Activated T-helper 2 cell treated with anti-CD3 and anti-CD28 coated beads, Interferon-gamma antibody, Interleukin-2, Interleukin-4, amounts not matched to agents 10 μg/mL and 5 μg/mL and 100 μg/mL, durations not matched to agents 14 hours and 24 hours and 36 hours (primary cell): ENCODE measurements around the gene CFAP43. TPM values are rescaled to one million over a fixed set of nuclear protein-coding genes. Genes with fewer than 3 reads are reported as not detected.

Source experiments
- DNase-seq: peaks from one replicate; pipeline ENCODE4 v3.0.0; 2021; ENCODE audit warnings: low spot score
- H3K27ac Mint-ChIP-seq: one replicate; pipeline ENCODE4 v1.8.0; 2021; ENCODE audit warnings: mixed read lengths
- H3K27me3 Mint-ChIP-seq: one replicate; pipeline ENCODE4 v1.8.0; 2021; ENCODE audit warnings: low read depth, mixed read lengths
- H3K36me3 Mint-ChIP-seq: one replicate; pipeline ENCODE4 v1.8.0; 2021; ENCODE audit warnings: low read depth, mixed read lengths
- H3K4me1 Mint-ChIP-seq: one replicate; pipeline ENCODE4 v1.8.0; 2021; ENCODE audit warnings: low read depth, mixed read lengths
- H3K4me3 Mint-ChIP-seq: one replicate; pipeline ENCODE4 v1.8.0; 2021; ENCODE audit warnings: low read depth, mild to moderate bottlenecking, moderate library complexity, mixed read lengths
- H3K9me3 Mint-ChIP-seq: one replicate; pipeline ENCODE4 v1.8.0; 2021; ENCODE audit warnings: mixed read lengths
- intact Hi-C: fragments of 100-400 bp; cut with micrococcal nuclease; formaldehyde crosslinking; loops from one replicate; pipeline ENCODE4 v1.15.1; 2023
- total RNA-seq: library from RNA; stranded (reverse); gene quantifications from 2 replicates; pipeline ENCODE4 v1.2.3, GENCODE V29; 2022

The CFAP43 gene
- total RNA-seq, 1 donor from 2014 or later = 0.07 TPM

DNA sequence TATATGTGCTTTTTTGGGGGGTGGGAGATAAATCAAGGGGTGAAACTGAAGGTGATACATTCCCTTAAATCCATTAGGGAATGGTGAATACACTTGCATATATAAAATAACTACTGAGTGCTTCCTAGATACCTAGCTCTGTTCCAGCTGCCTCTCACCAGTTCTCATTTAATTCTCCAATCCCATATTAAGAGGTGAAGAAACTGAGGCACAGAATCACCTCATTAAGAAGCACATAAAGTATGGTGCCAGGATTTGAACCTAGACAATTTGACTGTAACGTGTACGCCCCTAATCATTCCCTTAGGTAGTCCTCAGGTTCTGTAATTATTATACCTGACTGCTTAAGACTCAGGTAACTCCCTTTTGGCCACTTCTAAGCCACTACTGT is 111.7 kb downstream of the CFAP43 start:
- DNase-seq = no peak
- H3K27ac Mint-ChIP-seq = peak overlapping the region; percentile 99
- intact Hi-C loops = loop anchor here (2.0 to 5.0 kb wide), 5 partner anchors 93 to 363 kb away; partner anchors contain the start of genes CFAP43, GSTO2 and ITPRIP
- no peaks in the 10 kb centered on the region for H3K9me3 Mint-ChIP-seq
- H3K36me3 Mint-ChIP-seq = peaks cover 16% of the 10 kb centered on the region
- H3K4me3 Mint-ChIP-seq = peak overlapping the region; percentile 90
- H3K27me3 Mint-ChIP-seq = peaks cover 12% of the 10 kb centered on the region
- peaks cover 41% of the 10 kb centered on the region for H3K4me1 Mint-ChIP-seq

DNA sequence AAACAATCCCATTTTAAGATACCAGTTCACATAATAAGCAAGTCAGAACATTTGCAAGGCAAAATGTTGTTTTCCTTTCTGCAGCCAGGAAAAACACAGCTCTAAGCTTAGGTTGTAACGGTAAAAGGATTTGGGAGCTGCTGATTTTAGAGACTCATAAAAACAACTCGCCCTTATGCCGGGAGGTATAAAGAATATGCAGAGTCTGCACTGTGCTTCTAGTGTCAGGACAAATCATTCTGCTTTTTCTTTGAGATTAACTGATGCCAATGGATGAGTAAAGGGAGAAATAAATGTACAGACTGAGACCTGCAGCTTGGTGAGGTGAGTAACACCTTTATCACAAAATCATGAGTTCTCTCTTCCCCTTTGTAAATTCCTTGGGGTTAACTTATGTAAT is 112.2 kb downstream of the CFAP43 start:
- no peak for DNase-seq
- Mint-ChIP-seq H3K27ac (no peak overlapping the region), H3K4me1 (peaks cover 41% of the 10 kb centered on the region), H3K4me3 (no peak overlapping the region), H3K36me3 (peaks cover 11% of the 10 kb centered on the region), H3K27me3 (peaks cover 16% of the 10 kb centered on the region), H3K9me3 (no peaks in the 10 kb centered on the region)
- intact Hi-C loops = loop anchor here (2.0 to 5.0 kb wide), 5 partner anchors 93 to 363 kb away; partner anchors contain the start of genes CFAP43, GSTO2 and ITPRIP

DNA sequence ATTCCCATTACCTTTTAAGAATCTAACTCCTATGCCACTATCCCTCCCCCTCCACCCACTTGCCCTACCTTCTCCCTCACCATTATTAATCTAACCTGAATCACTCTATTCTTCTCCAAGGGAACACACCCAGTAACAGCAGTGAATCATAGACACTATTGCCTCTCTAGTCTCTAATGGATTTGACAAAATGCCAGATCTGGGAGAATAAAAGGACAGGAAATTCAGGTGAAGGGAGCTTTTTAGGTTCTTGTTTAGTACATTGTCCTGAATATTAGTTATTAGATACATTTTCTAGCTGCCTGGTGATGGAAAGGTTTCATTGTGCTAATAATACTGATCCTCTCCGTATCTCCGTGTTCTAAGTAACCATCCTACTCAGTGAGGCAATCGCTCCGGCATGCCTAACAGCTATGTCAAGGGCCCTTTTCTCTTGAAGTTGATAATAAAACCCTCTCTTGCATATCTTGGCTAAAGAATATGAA is 114.3 kb downstream of the CFAP43 start:
- H3K27me3 Mint-ChIP-seq = peaks cover 16% of the 10 kb centered on the region
- intact Hi-C loops = no loop called here
- no peaks in the 10 kb centered on the region for H3K9me3 Mint-ChIP-seq
- no peak overlapping the region for H3K4me3 Mint-ChIP-seq
- peaks cover 36% of the 10 kb centered on the region for H3K4me1 Mint-ChIP-seq
- no peaks in the 10 kb centered on the region for H3K36me3 Mint-ChIP-seq
- no peak for DNase-seq
- H3K27ac Mint-ChIP-seq = no peak overlapping the region

DNA sequence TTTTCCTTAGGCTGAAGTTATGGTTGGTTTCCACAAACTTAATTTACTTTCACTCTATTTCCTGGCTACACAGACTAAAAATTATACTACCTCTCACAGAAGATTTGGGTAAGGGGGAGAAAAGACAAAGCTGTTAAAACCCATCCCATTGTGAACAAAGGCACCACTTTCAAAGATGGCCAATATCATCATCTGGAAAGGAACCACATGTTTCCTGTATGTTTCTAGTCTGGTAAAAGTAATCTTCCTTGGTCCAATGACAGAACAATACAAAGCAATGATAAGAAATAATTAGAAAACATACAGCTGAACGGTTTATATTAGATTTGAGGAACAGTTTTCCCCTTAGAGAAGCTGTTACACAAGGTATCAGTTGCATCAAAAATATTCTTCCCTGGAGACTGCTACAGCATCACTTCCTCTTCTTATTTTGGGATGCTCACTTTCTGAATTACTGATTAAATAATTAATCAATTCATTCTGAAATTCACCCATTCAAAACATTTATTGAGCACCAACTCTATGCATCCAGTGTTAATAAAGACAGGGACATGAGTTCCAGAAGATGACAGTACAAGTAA is 118.7 kb downstream of the CFAP43 start:
- H3K4me1 Mint-ChIP-seq = peaks cover 29% of the 10 kb centered on the region
- no peak overlapping the region for H3K27ac Mint-ChIP-seq

DNA sequence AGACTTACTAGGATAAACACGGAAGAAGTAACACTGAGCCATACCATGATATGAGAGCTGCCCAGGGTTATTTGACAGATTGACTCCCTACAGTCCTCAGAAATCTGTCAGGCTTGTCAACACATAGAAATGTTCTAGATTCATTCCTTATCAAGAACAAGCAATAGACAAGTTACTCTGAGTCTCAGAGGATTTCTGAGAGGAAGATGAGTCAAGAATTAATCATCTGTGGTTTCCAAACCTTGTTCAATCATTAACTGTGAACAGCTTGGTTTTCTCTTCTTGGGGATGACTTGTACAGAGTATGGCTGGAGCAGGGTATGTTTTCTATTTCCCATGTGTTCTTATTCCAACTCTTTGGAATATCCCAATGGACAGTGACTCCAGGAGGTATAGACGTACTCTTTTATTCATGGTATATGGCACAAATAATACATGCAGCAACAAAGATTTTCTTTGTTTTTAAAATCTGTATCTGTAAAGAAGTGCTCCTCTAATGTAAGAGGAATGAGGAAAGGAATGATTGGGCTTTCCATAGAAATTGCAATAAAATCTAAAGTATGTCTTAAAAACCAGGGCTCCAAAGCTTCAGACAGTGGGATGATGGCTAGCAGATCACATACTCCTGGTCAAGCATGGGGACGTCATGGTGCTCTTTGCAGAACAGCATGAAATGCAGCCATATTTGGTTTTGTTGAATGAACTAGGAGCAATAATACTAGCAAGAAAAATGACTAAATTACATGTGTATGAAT is 122.1 kb downstream of the CFAP43 start:
- Mint-ChIP-seq H3K4me1 (peaks cover 19% of the 10 kb centered on the region), H3K36me3 (no peaks in the 10 kb centered on the region), H3K27me3 (peaks cover 9% of the 10 kb centered on the region), H3K9me3 (no peaks in the 10 kb centered on the region), H3K27ac (no peak overlapping the region), H3K4me3 (no peak overlapping the region)
- DNase-seq = no peak
- intact Hi-C loops = loop anchor here (1.0 kb wide), 1 partner anchor 11 kb away; no protein-coding TSS in a partner anchor

More for the DNA sequence above, 118.7 kb downstream of the CFAP43 start:
- H3K4me3 Mint-ChIP-seq = no peak overlapping the region
- intact Hi-C loops = no loop called here
- no peak for DNase-seq
- H3K9me3 Mint-ChIP-seq = no peaks in the 10 kb centered on the region
- peaks cover 25% of the 10 kb centered on the region for H3K27me3 Mint-ChIP-seq
- H3K36me3 Mint-ChIP-seq = no peaks in the 10 kb centered on the region

DNA sequence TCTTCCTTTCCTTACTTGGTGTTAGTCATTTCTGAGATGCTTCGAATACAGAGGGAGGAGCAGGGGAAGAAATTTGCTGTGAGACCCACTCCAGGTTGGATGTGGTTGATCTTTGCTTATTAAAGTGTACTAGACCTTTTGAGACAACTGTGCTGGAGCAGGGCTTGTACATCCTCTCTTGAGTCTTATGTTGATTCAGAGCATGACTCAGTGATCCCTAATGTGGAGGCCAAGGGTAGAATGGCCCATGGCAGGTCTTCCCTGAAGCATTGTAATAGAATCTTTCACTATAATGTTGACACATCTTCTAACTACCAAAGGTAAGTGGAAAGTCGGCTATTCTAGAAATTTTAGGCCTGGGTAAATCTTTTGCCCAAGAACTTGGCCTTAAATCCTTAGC is 127.2 kb downstream of the CFAP43 start:
- H3K27me3 Mint-ChIP-seq = peaks cover 16% of the 10 kb centered on the region
- H3K9me3 Mint-ChIP-seq = no peaks in the 10 kb centered on the region
- no peak overlapping the region for H3K4me3 Mint-ChIP-seq
- peaks cover 15% of the 10 kb centered on the region for H3K4me1 Mint-ChIP-seq
- H3K36me3 Mint-ChIP-seq = no peaks in the 10 kb centered on the region
- intact Hi-C loops = no loop called here
- no peak overlapping the region for H3K27ac Mint-ChIP-seq
- no peak for DNase-seq

DNA sequence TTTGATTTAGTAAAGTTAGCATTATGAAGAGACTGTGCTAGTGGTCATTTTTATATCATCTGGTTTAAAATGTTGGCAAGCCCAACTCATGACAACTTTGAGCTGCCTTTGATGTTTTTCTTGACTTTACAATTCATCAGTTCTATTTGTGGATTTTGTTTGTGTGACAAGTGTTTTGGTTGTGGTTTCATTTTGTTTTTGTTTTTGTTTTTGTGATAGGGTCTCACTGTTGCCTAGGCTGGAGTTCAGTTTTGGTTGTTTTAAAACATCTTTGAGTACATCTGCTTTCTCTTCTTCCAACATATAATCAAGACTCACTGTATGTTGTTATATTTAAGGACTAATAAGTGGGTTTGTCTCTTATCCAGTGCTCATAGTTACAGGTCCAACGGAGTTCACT is 127.7 kb downstream of the CFAP43 start:
- H3K27me3 Mint-ChIP-seq = peaks cover 16% of the 10 kb centered on the region
- no peak overlapping the region for H3K27ac Mint-ChIP-seq
- no peaks in the 10 kb centered on the region for H3K36me3 Mint-ChIP-seq
- H3K4me3 Mint-ChIP-seq = no peak overlapping the region
- no peaks in the 10 kb centered on the region for H3K9me3 Mint-ChIP-seq
- DNase-seq = no peak
- H3K4me1 Mint-ChIP-seq = peaks cover 11% of the 10 kb centered on the region
- intact Hi-C loops = no loop called here

DNA sequence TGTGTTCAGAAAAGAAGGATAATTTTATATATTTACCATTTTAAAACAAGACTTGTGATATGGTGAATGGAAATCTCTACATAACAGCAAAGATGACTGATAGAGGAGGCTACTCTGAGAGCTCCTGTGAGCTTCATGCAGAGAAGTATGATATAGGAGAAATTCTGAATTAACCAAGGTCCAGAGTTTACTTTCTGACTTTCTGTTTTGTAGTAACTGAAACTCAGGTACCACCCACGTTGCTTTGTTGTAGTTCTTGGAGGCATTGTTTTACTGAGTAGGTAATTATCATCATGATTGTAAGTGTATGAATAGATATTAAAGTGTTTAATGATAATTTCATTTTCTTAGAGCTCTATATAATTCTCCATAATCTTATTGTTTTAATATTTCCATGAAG is 128.2 kb downstream of the CFAP43 start:
- no peak for DNase-seq
- Mint-ChIP-seq H3K4me1 (peaks cover 12% of the 10 kb centered on the region), H3K4me3 (no peak overlapping the region), H3K9me3 (no peaks in the 10 kb centered on the region), H3K27ac (no peak overlapping the region), H3K36me3 (no peaks in the 10 kb centered on the region), H3K27me3 (peaks cover 18% of the 10 kb centered on the region)
- intact Hi-C loops = no loop called here

DNA sequence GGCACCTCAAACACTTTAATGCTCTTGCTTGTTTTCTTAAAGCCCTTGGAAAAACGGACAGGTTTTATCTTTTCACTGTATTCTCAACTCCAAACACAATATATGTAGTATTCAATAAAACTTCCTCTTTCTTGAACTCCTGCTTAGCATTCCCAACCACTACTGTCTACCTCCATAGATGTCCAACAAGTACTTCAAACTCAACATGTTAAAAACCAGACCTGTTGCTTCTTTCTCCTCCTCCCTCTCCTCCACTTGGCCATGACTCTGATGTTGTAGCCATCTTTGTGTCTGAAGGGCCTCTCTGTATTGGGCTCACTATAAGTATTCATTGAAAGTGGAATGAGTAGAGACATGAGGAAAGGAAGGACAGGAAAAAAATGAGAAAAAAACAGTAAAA is 130.3 kb downstream of the CFAP43 start:
- Mint-ChIP-seq H3K36me3 (no peaks in the 10 kb centered on the region), H3K9me3 (peaks cover 5% of the 10 kb centered on the region), H3K27ac (no peak overlapping the region), H3K4me1 (peaks cover 12% of the 10 kb centered on the region), H3K4me3 (no peak overlapping the region), H3K27me3 (peaks cover 20% of the 10 kb centered on the region)
- intact Hi-C loops = no loop called here
- no peak for DNase-seq

DNA sequence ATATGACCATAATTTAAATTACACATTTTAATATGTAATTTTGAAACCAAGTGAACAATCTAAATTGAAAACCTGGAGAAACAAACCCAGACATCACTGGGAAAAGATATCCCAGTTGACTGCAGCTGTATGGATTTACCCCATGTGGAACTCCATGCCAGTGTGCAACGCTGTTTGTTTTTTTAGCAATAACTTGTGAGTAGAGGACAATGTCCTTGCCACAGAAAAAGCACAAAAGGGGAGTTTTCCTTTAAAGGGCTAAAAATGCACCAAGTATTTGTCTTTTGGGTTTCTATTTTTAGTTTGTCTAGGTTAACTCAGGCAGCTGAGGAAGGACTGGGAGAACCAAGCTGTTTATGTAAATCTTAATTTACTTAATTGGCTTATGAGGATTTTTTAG is 131.4 kb downstream of the CFAP43 start:
- H3K9me3 Mint-ChIP-seq = peaks cover 11% of the 10 kb centered on the region
- no peaks in the 10 kb centered on the region for H3K36me3 Mint-ChIP-seq
- intact Hi-C loops = no loop called here
- peaks cover 20% of the 10 kb centered on the region for H3K27me3 Mint-ChIP-seq
- H3K4me3 Mint-ChIP-seq = no peak overlapping the region
- no peak for DNase-seq
- no peak overlapping the region for H3K27ac Mint-ChIP-seq
- H3K4me1 Mint-ChIP-seq = peaks cover 10% of the 10 kb centered on the region

DNA sequence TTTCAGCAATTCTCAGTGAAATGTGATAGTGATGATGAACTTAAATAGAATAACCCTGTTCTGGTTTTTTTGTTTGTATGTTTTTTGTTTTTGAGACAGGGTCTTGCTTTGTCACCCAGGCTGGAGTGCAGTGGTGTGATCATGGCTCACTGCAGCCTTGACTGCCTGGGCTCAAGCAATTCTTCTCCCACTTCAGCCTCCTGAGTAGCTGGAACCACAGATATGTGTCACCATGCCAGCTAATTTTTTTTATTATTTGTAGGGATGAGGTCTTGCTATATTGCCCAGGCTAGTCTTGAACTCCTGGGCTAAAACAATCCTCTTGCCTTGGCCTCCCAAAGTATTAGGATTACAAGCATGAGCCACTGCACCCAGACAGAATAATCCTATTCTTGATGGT is 132.2 kb downstream of the CFAP43 start:
- peaks cover 9% of the 10 kb centered on the region for H3K4me1 Mint-ChIP-seq
- H3K36me3 Mint-ChIP-seq = no peaks in the 10 kb centered on the region
- no peak overlapping the region for H3K4me3 Mint-ChIP-seq
- intact Hi-C loops = no loop called here
- no peak overlapping the region for H3K27ac Mint-ChIP-seq
- no peak for DNase-seq
- peaks cover 20% of the 10 kb centered on the region for H3K27me3 Mint-ChIP-seq
- peaks cover 11% of the 10 kb centered on the region for H3K9me3 Mint-ChIP-seq

DNA sequence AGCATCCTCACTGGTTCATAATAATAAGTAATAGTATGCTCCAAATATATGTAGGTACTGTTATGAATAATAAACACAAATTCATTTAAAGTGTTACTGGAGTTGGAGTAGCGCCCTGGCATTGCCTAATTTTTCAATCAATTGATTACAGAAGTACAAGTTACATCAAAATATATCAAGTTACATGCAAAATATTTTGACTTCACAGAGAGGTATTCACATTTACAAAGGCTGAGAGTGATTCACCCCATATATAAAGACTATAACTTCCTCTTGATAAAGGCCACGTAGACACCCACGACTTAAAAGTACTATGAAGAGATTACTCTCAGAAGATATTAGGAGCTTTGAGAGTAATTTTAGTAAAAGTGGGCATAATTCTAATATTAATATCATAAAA is 132.9 kb downstream of the CFAP43 start:
- peaks cover 2% of the 10 kb centered on the region for H3K4me1 Mint-ChIP-seq
- peaks cover 11% of the 10 kb centered on the region for H3K9me3 Mint-ChIP-seq
- no peaks in the 10 kb centered on the region for H3K36me3 Mint-ChIP-seq
- H3K27me3 Mint-ChIP-seq = peaks cover 20% of the 10 kb centered on the region
- H3K27ac Mint-ChIP-seq = no peak overlapping the region
- DNase-seq = no peak
- H3K4me3 Mint-ChIP-seq = no peak overlapping the region
- intact Hi-C loops = no loop called here

DNA sequence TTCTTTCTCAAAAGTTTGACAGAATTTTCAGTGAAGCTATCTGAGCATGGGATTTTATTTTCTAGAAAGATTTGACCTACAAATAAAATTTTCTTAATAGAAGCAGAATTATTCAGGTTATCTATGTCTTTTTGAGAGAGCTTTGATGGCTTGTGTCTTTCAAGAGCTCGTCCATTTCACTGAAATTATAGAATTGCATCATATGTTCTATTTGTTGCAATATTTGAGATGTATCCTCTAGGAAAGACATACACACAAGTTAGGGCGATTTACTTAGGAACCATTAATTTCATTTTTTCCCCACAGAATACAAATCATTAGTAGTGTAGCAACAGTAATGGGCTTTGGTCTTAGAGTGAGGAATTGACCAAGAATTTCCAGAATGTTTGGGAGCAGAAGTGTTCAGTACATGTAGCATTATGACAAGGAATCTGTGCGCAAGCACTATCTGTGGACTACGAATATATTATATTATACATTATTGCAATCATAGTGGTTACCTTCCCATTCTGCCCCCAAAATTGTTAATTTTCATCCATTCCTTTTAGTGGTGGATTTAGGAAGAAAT is 133.7 kb downstream of the CFAP43 start:
- no peak overlapping the region for H3K4me3 Mint-ChIP-seq
- intact Hi-C loops = no loop called here
- no peak for DNase-seq
- no peaks in the 10 kb centered on the region for H3K36me3 Mint-ChIP-seq
- H3K9me3 Mint-ChIP-seq = peaks cover 11% of the 10 kb centered on the region
- H3K27me3 Mint-ChIP-seq = peaks cover 20% of the 10 kb centered on the region
- H3K4me1 Mint-ChIP-seq = peaks cover 7% of the 10 kb centered on the region
- no peak overlapping the region for H3K27ac Mint-ChIP-seq
